UCSD-AML1 (cell line): ENCODE results near the gene SVIP.
A peak's percentile ranks its signal among the peaks of the same experiment; 100 is the strongest.

Experiments used
- DNase-seq: peaks from one replicate; lab custom pipeline; 2025; ENCODE audit not compliant: unreplicated experiment; lab: John Stamatoyannopoulos, UW

Gene SVIP, protein sequence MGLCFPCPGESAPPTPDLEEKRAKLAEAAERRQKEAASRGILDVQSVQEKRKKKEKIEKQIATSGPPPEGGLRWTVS

DNA sequence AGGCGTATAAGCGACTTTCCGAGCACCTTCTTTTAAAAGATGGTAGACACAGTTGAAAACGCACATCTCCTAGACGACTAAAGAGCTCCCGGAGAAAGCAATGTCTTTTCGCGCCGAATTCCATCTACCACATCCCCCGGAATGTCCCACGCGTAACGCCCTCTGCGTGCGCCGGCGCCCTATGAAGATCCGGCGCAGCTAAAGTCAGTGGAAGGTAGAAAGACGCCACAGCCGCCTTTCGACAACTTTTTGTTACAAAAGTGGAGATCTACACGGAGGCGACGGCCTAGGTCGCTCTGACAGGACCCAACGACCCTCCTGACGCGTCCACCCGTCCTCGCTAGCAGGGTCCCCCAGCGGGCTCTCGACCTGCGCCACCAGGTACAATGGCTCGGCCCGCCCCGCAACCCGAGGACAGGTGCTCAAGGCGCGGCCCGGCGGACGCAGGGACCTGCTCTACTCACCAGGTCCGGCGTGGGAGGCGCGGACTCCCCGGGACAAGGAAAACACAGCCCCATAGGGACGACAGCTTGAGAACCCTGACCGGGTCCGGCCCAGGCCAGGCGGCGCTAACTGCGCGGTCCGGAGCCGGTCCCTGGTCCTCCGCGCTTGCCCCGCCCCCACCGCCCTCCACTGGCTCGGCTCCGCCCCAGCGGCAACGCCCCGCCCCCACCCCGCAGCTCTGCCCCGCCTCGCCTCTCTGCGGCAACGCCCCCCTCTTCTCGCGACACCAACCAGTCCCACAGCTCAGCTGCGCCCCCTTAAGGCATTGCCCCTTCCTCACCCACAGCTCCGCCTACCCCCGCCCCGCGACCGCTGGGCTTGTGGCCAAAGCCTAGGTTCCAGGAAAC lies at the start of gene SVIP:
Gene SVIP (minus strand): TSS at position 571 of the 851 bp plus-strand sequence. CDS start 53 bp downstream, at position 518.
- peak; percentile 97 for DNase-seq

DNA sequence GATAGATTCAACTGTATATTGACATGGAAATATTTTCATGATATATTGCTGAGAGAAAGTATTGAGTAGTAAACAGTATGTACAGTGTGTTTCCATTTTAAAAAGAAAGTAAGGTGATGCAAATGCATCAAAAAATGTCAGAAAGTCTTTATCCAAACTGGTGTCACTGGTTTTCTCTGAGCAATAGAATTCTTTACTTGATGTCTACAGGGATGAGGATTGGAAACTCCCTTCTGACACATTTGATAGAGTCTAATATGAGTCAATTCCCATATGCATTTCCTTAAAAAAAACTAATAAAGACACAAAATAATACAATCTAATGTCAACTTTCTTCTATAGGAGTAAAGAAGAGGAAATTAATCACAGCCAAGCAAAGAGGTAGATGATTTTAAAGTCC lies 49.0 kb upstream of the SVIP start:
- no peak for DNase-seq

DNA sequence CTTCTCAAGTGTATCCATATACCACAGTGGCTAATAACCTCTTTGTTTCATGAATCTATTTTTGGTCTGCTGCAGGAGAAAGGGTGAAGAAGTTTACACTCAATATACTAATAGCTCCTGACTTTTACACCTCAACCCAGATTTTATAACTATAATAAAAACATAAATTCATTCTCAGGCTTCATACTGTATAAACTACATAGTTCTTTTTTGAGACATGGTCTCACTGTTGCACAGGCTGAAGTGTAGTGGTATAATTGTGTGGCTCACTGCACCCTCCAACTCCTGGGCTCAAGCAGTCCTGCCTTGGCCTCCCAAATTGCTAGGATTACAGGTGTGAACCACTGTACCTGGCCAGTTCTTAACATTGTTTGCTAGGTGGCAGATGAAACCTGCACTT lies 48.4 kb upstream of the SVIP start:
- no peak for DNase-seq

DNA sequence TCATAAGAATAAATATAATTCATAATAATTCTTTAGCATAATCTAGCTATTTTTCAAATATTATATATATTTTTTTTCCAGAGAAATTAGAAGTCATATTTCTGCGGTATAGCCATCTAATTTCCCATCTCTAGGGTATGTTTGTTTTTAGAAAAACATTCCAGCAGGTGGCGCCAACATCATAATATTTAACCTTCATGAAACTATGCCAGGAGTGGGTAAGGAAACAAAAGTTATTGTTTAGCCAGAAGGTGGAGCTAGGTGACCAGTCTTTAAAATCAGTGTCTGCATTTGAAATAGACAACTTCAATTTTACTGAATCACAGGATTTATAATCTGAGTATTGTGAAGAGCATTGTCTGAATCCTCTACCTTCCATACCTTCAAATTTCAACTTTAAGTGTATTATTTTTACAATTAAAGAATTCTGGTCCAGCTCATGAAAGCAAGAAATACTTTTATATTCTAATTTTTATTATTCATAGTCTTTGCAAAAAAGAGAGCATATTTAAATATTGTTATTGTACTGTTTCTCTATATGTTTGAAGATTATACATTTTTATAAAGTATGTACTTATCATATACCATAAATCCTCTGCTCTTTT lies 46.4 kb upstream of the SVIP start:
- DNase-seq = peak; percentile 11

GRCh38 chr11:22869325-22869724 lies 39.7 kb upstream of the SVIP start:
- DNase-seq = no peak

DNA sequence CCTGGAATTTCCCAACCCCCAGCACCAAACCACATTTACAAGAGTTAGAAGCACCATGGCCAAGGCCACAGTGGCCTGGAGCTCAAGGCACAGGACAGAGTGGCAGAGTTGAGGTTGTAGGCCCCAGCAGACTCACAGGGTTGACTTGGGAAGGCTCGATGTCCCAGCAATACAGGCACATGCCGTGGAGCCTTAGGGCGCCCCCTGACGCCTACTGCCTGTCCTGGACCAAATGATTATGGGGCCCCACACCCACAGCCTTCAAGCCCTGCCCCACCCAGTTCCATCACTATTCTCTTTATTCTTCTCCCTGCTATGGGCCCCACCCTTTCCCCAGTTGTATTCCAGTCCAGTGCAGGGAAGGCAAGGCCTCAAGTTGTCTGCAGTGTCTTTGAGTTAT lies 30.6 kb upstream of the SVIP start, which contains the start of gene CCDC179:
Gene CCDC179 (minus strand): TSS at position 234 of the 400 bp plus-strand sequence. CDS start 53 bp downstream, at position 181.
- DNase-seq = no peak

DNA sequence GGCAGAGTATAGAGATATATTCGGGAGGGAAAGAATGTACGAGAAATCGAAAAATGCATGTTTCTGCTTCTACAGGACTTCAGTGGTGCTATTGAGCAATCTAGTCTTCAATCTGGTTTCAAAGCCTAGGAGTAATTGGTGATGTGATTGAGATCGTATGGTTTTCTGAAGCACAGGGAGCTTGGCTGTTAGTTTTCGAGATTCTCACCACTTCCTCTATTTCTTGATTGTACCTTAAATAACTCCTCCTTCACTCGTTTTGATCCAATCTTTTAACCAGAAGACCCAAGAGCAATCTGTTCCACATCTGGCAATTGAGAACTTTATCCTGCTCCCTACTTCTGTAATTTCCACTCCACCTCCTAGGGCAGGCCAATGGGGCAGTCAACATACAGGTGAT lies 30.2 kb upstream of the SVIP start:
- DNase-seq = no peak

DNA sequence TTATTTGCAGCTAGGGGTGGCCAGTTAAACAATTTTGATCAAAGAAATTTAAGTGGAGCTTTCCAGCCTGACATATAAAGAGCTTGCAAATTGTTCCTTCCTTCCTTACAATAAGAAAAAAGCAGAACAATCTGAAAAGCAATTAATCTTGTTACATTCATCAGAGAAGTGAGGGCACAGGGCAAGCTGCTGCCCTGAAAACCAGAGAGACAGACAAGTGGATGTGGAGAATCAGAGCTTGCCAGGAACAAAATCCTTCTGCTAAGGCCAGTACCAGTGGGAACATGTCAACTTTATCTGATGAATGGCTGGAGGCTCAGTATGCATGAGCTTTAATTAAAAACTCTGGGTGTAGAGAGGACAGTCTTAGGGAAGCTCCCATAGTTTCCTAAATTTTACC lies 21.9 kb upstream of the SVIP start:
- no peak for DNase-seq

DNA sequence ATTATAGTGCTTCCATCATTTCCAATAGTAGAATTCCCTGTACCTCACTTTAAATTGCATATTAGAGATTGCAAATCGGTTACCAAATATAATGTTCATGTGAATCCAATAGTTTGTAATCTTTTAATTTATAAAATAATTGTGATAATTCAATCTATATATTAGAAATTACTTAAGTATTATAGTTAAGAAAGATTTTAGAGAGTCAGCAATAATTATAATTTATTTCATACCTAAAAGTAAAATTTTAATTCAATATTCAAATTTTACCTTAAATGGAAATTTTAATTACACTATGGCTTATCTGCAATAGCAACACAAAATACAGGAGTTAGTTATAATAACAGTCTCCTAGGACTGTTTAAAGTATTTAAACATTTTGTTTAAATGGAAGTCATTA lies 17.1 kb upstream of the SVIP start:
- DNase-seq = no peak

- no peak for DNase-seq
These were observed 2.9 kb upstream of the SVIP start for GRCh38 chr11:22832315-22833015.

DNA sequence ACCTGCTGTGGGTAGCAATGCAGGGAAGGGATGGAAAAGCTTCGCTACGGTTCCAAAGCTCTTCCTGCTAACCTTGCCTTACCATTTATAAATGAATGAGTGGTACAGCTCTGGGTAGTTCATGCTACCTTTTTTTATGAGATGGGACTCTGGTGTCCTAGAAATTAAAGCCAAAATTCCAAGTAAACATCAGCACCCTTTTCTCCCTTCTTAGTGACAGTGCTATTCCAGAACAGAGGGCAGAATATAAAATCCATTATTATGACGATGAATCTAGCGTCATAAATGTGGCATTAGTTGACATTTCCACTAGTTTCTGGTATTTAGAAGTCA lies 447 bp upstream of the SVIP start:
- DNase-seq = no peak

DNA sequence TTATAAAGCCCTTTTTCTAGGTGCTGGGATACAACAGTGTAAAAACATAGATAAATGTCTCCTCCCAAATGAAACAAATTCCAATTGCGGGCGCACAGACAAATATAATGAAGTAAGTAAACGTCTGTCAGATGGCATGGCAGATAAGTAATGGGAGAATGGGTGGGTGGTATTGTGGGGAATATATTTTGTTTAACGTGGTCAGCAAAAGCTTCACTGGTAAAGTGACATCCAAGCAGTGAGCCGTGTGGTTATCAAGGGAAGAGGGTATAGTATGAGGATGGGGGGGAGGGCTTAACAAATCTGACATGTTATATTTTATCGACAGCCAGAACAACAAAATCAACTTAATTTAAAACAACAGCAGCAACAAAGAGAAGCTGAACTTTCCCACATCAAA lies 1.2 kb downstream of the SVIP start:
- DNase-seq = no peak

GRCh38 chr11:22822203-22822602 lies 7.4 kb downstream of the SVIP start:
- DNase-seq = no peak

DNA sequence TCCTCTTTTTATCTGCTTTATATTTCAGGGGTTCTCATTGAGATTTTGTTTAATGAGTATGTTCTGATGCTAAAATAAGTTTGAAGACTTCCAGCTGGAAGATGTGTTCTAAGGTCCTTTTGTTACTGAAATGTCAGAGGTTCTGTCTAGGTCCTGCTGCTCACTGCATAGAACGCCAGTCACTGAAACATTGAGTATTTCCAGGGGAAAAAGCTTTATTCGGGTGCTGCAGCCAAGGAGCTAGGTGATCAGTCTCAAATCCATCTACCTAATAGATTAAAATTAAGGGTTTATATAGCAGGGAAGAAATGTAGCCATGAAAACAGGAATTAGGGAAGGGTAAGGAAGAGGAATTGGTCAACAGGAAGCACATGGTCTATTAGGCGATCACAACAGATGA lies 19.7 kb downstream of the SVIP start:
- DNase-seq = no peak

GRCh38 chr11:22808571-22809197 lies 20.9 kb downstream of the SVIP start:
- DNase-seq = no peak

DNA sequence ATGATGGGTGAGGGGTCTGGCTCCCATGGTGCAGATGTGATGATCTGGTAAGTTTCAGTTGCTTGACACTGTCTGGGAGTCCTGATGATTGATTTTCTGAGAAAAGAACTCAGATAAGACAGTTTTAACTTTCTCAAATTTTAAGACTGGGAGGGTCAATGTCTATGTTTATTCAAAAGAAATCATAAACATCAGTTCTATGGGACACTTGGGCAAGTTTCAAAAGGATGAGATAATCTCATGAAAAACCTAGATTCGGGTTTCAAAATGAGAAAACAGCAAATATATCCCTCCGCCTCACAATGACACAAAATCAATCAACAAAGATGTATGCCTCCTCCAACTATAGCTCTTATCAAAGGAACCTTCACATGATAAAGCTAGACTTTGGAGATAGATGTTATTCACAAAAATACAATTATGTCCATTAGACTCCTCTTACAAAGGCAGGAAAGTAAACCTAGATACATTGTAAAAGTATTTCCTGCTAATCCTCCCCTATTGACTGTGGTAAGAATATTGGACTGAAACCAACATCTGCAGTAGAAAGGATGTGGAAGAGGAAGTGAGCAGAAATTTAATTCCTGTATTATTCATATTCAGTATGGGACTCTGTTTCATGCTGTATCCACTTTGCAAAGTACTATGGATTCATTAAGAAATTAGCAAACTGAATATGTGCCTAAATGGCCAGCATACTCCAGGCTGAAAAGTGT lies 21.6 kb downstream of the SVIP start:
- DNase-seq = no peak

- DNase-seq = no peak
These were observed 22.2 kb downstream of the SVIP start for GRCh38 chr11:22807391-22807790.

GRCh38 chr11:22802861-22803260 lies 26.7 kb downstream of the SVIP start:
- no peak for DNase-seq

GRCh38 chr11:22800482-22800881 lies 29.1 kb downstream of the SVIP start:
- DNase-seq = no peak

GRCh38 chr11:22798901-22799300 lies 30.7 kb downstream of the SVIP start:
- no peak for DNase-seq

DNA sequence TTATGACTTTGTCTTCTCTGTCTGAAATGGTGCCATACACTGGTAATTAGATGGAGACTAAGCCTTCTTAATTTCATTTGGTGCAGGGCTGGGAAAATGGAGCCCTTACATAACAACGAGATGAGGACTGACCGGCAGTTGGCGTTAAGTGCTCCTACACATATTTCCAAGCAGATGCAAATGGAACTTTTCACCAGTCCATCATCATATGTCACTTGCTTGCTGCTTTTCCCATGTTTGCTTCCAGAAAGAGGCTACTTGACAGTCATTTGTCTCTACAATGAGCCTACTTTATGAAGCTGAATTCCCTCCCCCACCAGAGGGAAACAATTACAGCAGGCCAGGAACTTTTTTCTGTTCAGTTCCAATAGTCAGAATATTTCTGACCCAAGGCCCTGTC lies 32.6 kb downstream of the SVIP start:
- DNase-seq = no peak
